K562 (cell line): ENCODE measurements around the gene ETV3L. TPM values are rescaled to one million over a fixed set of nuclear protein-coding genes. Genes with fewer than 3 reads are reported as not detected.
A peak's percentile ranks its signal among the peaks of the same experiment; 100 is the strongest.

Experiments
- C11orf30 ChIP-seq: fragments of 450-650 bp; IDR thresholded peaks from 2 replicates; pipeline ENCODE4 v1.6.1; 2016; ENCODE audit warnings: low read depth, mild to moderate bottlenecking
- CBX3 ChIP-seq, 2 experiments: IDR thresholded peaks; 1 replicate in 1 of 2; 2 replicates in 1 of 2; pipeline ENCODE4 v1.6.1; 2012; ENCODE audit warnings: inconsistent platforms in 2 of 2, low read length in 2 of 2, borderline replicate concordance in 1 of 2, control low read depth in 1 of 2
- E2F5 ChIP-seq: sonication (generic); formaldehyde crosslinking; IDR thresholded peaks from 2 replicates; pipeline ENCODE4 v1.8.0; 2022; ENCODE audit warnings: mild to moderate bottlenecking, missing genetic modification reagents
- EHMT2 ChIP-seq: fragments of 450-650 bp; IDR thresholded peaks from 2 replicates; pipeline ENCODE4 v1.6.1; 2018; ENCODE audit warnings: antibody characterized with exemption
- EP400 ChIP-seq: fragments of 450-650 bp; IDR thresholded peaks from 2 replicates; pipeline ENCODE4 v1.6.1; 2017; ENCODE audit warnings: antibody characterized with exemption, mild to moderate bottlenecking, moderate library complexity
- FOSL1 ChIP-seq: fragments of 200-800 bp; sonication (Bioruptor generic); conservative IDR thresholded peaks from 2 replicates; pipeline ENCODE4 v1.6.1; 2016; ENCODE audit warnings: missing genetic modification characterization, missing compliant biosample characterization
- FOXJ2 ChIP-seq: fragments of 200-800 bp; sonication (Bioruptor generic); IDR thresholded peaks from 2 replicates; pipeline ENCODE4 v1.6.1; 2016; ENCODE audit warnings: missing genetic modification characterization, missing compliant biosample characterization
- HSF4 ChIP-seq: fragments of 250-450 bp; sonication (Bioruptor Pico); IDR thresholded peaks from 2 replicates; pipeline ENCODE4 v2.1.2; 2022; ENCODE audit warnings: mild to moderate bottlenecking, moderate library complexity, borderline replicate concordance
- ID3 ChIP-seq, 2 experiments: fragments of 250-450 bp in 1 of 2; fragments of 450-650 bp in 1 of 2; sonication (Bioruptor Pico) in 1 of 2; IDR thresholded peaks; 2 replicates each; pipeline versions ENCODE4 v1.6.1 to v1.8.0; 2016 to 2021; ENCODE audit warnings: mild to moderate bottlenecking in 2 of 2, moderate library complexity in 2 of 2, missing compliant biosample characterization in 1 of 2, missing genetic modification characterization in 1 of 2
- JUNB ChIP-seq: fragments of 450-650 bp; formaldehyde crosslinking; conservative IDR thresholded peaks from 2 replicates; pipeline ENCODE4 v1.4.0; 2020; ENCODE audit warnings: mild to moderate bottlenecking
- NCOA4 ChIP-seq: fragments of 450-650 bp; IDR thresholded peaks from 2 replicates; pipeline ENCODE4 v1.6.1; 2018; ENCODE audit warnings: mild to moderate bottlenecking; ENCODE audit not compliant: partially characterized antibody
- PYGO2 ChIP-seq: fragments of 450-650 bp; IDR thresholded peaks from 2 replicates; pipeline ENCODE4 v1.6.1; 2016; ENCODE audit warnings: mild to moderate bottlenecking, missing genetic modification characterization, moderate library complexity, missing compliant biosample characterization
- RFX7 ChIP-seq: fragments of 250-450 bp; sonication (Bioruptor Pico); IDR thresholded peaks from 2 replicates; pipeline ENCODE4 v1.5.1; 2021; ENCODE audit warnings: mild to moderate bottlenecking
- SIN3A ChIP-seq, 2 experiments: fragments of 150-350 bp in 1 of 2; IDR thresholded peaks; 2 replicates each; pipeline ENCODE4 v1.6.1; 2011 to 2016; ENCODE audit warnings: borderline replicate concordance in 2 of 2, low read depth in 2 of 2, low read length in 2 of 2, mild to moderate bottlenecking in 2 of 2, moderate library complexity in 2 of 2; ENCODE audit not compliant: control insufficient read depth in 1 of 2
- SMAD1 ChIP-seq: fragments of 150-350 bp; IDR thresholded peaks from 2 replicates; pipeline ENCODE4 v1.6.1; 2014; ENCODE audit warnings: low read length, low read depth; ENCODE audit not compliant: partially characterized antibody
- TFAP4 ChIP-seq: sonication (generic); formaldehyde crosslinking; IDR thresholded peaks from 2 replicates; pipeline ENCODE4 v1.8.0; 2022; ENCODE audit warnings: missing genetic modification reagents, mild to moderate bottlenecking, moderate library complexity, borderline replicate concordance
- ZNF277 ChIP-seq: fragments of 250-450 bp; sonication (Bioruptor Pico); IDR thresholded peaks from 2 replicates; pipeline ENCODE4 v1.8.0; 2022; ENCODE audit warnings: inconsistent platforms, mild to moderate bottlenecking, moderate library complexity, borderline replicate concordance
- ZNF395 ChIP-seq: fragments of 200-800 bp; sonication (Bioruptor generic); IDR thresholded peaks from 2 replicates; pipeline ENCODE4 v1.6.1; 2017; ENCODE audit warnings: missing genetic modification characterization, missing compliant biosample characterization
- ZNF41 ChIP-seq: fragments of 250-450 bp; sonication (Bioruptor Pico); conservative IDR thresholded peaks from 2 replicates; pipeline ENCODE4 v1.4.0; 2020; ENCODE audit warnings: mild to moderate bottlenecking
- ZNF644 ChIP-seq: fragments of 200-800 bp; sonication (Bioruptor generic); IDR thresholded peaks from 2 replicates; pipeline ENCODE4 v1.6.1; 2016; ENCODE audit warnings: low read depth, missing genetic modification characterization, missing compliant biosample characterization
- polyA plus RNA-seq, 8 experiments: library from polyadenylated mRNA; depleted of rRNA in 4 of 8; stranded (reverse) in 5 of 8; unstranded in 3 of 8; fragments of >200 nt; fragmentation: Nextera tagmentation in 2 of 8; fragmentation: Illumina TruSeq in 1 of 8; extraction: Ambion mirVana in 2 of 8; extraction: Trizol in 1 of 8; gene quantifications; 2 replicates each; pipeline versions ENCODE4 v1.2.1 to v1.2.3, GENCODE V29; 2011 to 2014; ENCODE audit warnings: inconsistent platforms in 1 of 8, missing spikeins in 1 of 8
- total RNA-seq, 7 experiments: library from RNA; depleted of rRNA in 6 of 7; stranded (reverse); fragments of >200 nt in 6 of 7; fragmentation: Illumina TruSeq in 2 of 7; extraction: Trizol in 2 of 7; gene quantifications; 2 replicates each; pipeline versions ENCODE4 v1.2.1 to v1.2.3, GENCODE V29; 2011 to 2021; ENCODE audit warnings: low replicate concordance in 1 of 7

The ETV3L gene
- total and polyA plus RNA-seq, 9 of the 15 experiments (the other 6 are each of a cell fraction or from before 2014, with no cell fraction given): not detected

- TF ChIP-seq ZNF277 (CRISPR knock-in tag): no peak
- peak; percentile 89 for TF ChIP-seq EHMT2
- TF ChIP-seq SMAD1: no peak
- TF ChIP-seq ZNF644: peak; percentile 66; the same call in 1 of the 2 replicates
- peak; percentile 80 for TF ChIP-seq FOSL1 (tag)
- TF ChIP-seq TFAP4: no peak
- TF ChIP-seq JUNB (CRISPR knock-in tag): 0 out of 2 replicates have a peak, but pooled peaks have one; percentile 24
- no peak for TF ChIP-seq HSF4 (CRISPR knock-in tag)
- peak; percentile 82 for TF ChIP-seq C11orf30
- no peak for TF ChIP-seq ID3 (CRISPR knock-in tag; IDR thresholded peaks at IDR 0.05)
- 0 out of 2 replicates have a peak, but pooled peaks have one; percentile 61 for TF ChIP-seq ID3 (tag; IDR thresholded peaks at IDR 0.05)
- peak; percentile 50; the same call in 1 of the 2 replicates for TF ChIP-seq PYGO2
- TF ChIP-seq ZNF41 (CRISPR knock-in tag): no peak
- TF ChIP-seq CBX3 (IDR thresholded peaks at IDR 0.05; ENCODE audit: borderline replicate concordance in 1 of 2, low read length in 2 of 2): peak in 1 of 2 experiments; percentile 56; a peak in 1 of 3 replicates
- TF ChIP-seq EP400: 0 out of 2 replicates have a peak, but pooled peaks have one; percentile 12
- TF ChIP-seq SIN3A (IDR thresholded peaks at IDR 0.05; ENCODE audit: borderline replicate concordance in 2 of 2, control insufficient read depth in 1 of 2, low read depth in 2 of 2, low read length in 2 of 2): no peak
- TF ChIP-seq NCOA4: no peak
- TF ChIP-seq E2F5 (CRISPR knock-in tag): no peak
- TF ChIP-seq RFX7 (CRISPR knock-in tag): no peak
- TF ChIP-seq ZNF395: peak; percentile 87
- TF ChIP-seq FOXJ2 (tag): no peak
Observed at GRCh38 chr1:157147906-157148700, 48.5 kb upstream of the ETV3L start (continued).
